IMR-90 (cell line): ENCODE data around the gene TTLL8. TPM values are rescaled to one million over a fixed set of nuclear protein-coding genes. Genes with fewer than 3 reads are reported as not detected.

Experiments
- ATAC-seq: fragments of 200-7000 bp; cut with Tn5 transposase; 2 replicates; pipeline ENCODE4 v1.9.1; 2020; ENCODE audit warnings: low read depth, mild to moderate bottlenecking, moderate library complexity
- BruUV-seq: library from RNA; stranded (reverse); fragments of 400-500 nt; replicated peaks from 2 replicates; lab custom pipeline; 2021; lab: Mats Ljungman, UMichigan
- CTCF ChIA-PET: fragments of 300-600 bp; formaldehyde crosslinking; extraction: SDS; loops from one replicate; lab custom pipeline; 2021; ENCODE audit warnings: antibody characterized with exemption; lab: Yijun Ruan, JAX
- POLR2A ChIA-PET: fragments of 300-600 bp; sonication (Branson Sonifier 250); formaldehyde crosslinking; loops from one replicate; lab custom pipeline; 2022; ENCODE audit warnings: antibody characterized with exemption; ENCODE audit not compliant: unreplicated experiment; lab: Charles Lee
- DNase-seq: peaks from one replicate; pipeline ENCODE4 v3.0.0; 2013
- H2AFZ ChIP-seq: replicated peaks from 2 replicates; pipeline ENCODE3; 2013; ENCODE audit warnings: low read length, mild to moderate bottlenecking; ENCODE audit not compliant: poor library complexity
- H2AK5ac ChIP-seq: 2 replicates; pipeline ENCODE4 v1.6.1; 2013; ENCODE audit warnings: low read depth, low read length, inconsistent platforms
- H2AK9ac ChIP-seq: replicated peaks from 2 replicates; pipeline ENCODE3; 2013; ENCODE audit warnings: mild to moderate bottlenecking, low read depth, low read length, moderate library complexity; ENCODE audit not compliant: poor library complexity
- H2BK120ac ChIP-seq: 2 replicates; pipeline ENCODE4 v1.6.1; 2013; ENCODE audit warnings: low read depth, low read length, inconsistent platforms
- H2BK15ac ChIP-seq: 3 replicates; pipeline ENCODE4 v1.6.1; 2013; ENCODE audit warnings: low read depth, low read length, inconsistent platforms
- H2BK20ac ChIP-seq: 2 replicates; pipeline ENCODE4 v1.6.1; 2013; ENCODE audit warnings: low read depth, mild to moderate bottlenecking, inconsistent platforms, low read length, moderate library complexity
- H2BK5ac ChIP-seq: 2 replicates; pipeline ENCODE4 v1.6.1; 2013; ENCODE audit warnings: mild to moderate bottlenecking, low read depth, low read length, inconsistent platforms; ENCODE audit not compliant: poor library complexity, severe bottlenecking
- H3K14ac ChIP-seq: replicated peaks from 2 replicates; pipeline ENCODE4 v1.6.1; 2013; ENCODE audit warnings: low read depth, low read length, inconsistent platforms
- H3K18ac ChIP-seq: 2 replicates; pipeline ENCODE4 v1.6.1; 2013; ENCODE audit warnings: low read depth, low read length, control low read depth
- H3K23ac ChIP-seq: 2 replicates; pipeline ENCODE4 v1.6.1; 2013; ENCODE audit warnings: low read depth, low read length, inconsistent platforms
- H3K27ac ChIP-seq: 2 replicates; pipeline ENCODE4 v1.5.1; 2013; ENCODE audit warnings: mild to moderate bottlenecking, control low read depth, low read length; ENCODE audit not compliant: insufficient read depth
- H3K27me3 ChIP-seq: 2 replicates; pipeline ENCODE4 v1.6.1; 2013; ENCODE audit warnings: low read length; ENCODE audit not compliant: control insufficient read depth, insufficient read depth
- H3K36me3 ChIP-seq: 2 replicates; pipeline ENCODE4 v1.6.1; 2013; ENCODE audit warnings: low read length, mixed read lengths; ENCODE audit not compliant: control insufficient read depth, insufficient read depth
- H3K4ac ChIP-seq: 2 replicates; pipeline ENCODE4 v1.6.1; 2013; ENCODE audit warnings: low read depth, low read length, inconsistent platforms
- H3K4me1 ChIP-seq: 2 replicates; pipeline ENCODE4 v1.6.1; 2013; ENCODE audit warnings: low read length, mixed read lengths; ENCODE audit not compliant: control insufficient read depth, insufficient read depth
- H3K4me2 ChIP-seq: 2 replicates; pipeline ENCODE4 v1.6.1; 2013; ENCODE audit warnings: low read depth, mild to moderate bottlenecking, control low read depth, low read length, moderate library complexity
- H3K4me3 ChIP-seq: 2 replicates; pipeline ENCODE4 v1.5.1; 2013; ENCODE audit warnings: low read depth, mild to moderate bottlenecking, control low read depth, low read length, moderate library complexity; ENCODE audit not compliant: insufficient read depth
- H3K56ac ChIP-seq: 2 replicates; pipeline ENCODE4 v1.6.1; 2013; ENCODE audit warnings: low read length, inconsistent platforms; ENCODE audit not compliant: insufficient read depth; ENCODE audit errors: extremely low read depth
- H3K79me1 ChIP-seq, 2 experiments: 2 replicates each; pipeline ENCODE4 v1.6.1; 2013; ENCODE audit warnings: low read length in 2 of 2, inconsistent platforms in 1 of 2, low read depth in 1 of 2
- H3K9ac ChIP-seq: 2 replicates; pipeline ENCODE4 v1.6.1; 2013; ENCODE audit warnings: low read depth, low read length, control low read depth
- H3K9me1 ChIP-seq: 2 replicates; pipeline ENCODE4 v1.6.1; 2013; ENCODE audit warnings: low read length, inconsistent platforms; ENCODE audit not compliant: insufficient read depth
- H3K9me3 ChIP-seq: 2 replicates; pipeline ENCODE4 v1.6.1; 2013; ENCODE audit warnings: low read length; ENCODE audit not compliant: control insufficient read depth, insufficient read depth
- H4K20me1 ChIP-seq: 2 replicates; pipeline ENCODE4 v1.6.1; 2013; ENCODE audit warnings: low read length, inconsistent platforms; ENCODE audit not compliant: insufficient read depth
- H4K5ac ChIP-seq: 2 replicates; pipeline ENCODE4 v1.6.1; 2013; ENCODE audit warnings: mild to moderate bottlenecking, low read depth, low read length, control low read depth
- H4K8ac ChIP-seq, 2 experiments: 2 replicates each; pipeline ENCODE4 v1.6.1; 2013; ENCODE audit warnings: low read depth in 2 of 2, low read length in 2 of 2, control low read depth in 1 of 2, inconsistent platforms in 1 of 2
- H4K91ac ChIP-seq: 2 replicates; pipeline ENCODE4 v1.6.1; 2013; ENCODE audit warnings: low read depth, low read length, inconsistent platforms; ENCODE audit not compliant: insufficient read depth
- BHLHE40 ChIP-seq: fragments of 150-350 bp; IDR thresholded peaks from 2 replicates; pipeline ENCODE4 v1.6.1; 2016; ENCODE audit warnings: mild to moderate bottlenecking, low read depth, low read length
- CEBPB ChIP-seq: IDR thresholded peaks from 2 replicates; pipeline ENCODE4 v1.6.1; 2012; ENCODE audit warnings: low read depth, low read length, improper control_type of control experiment
- CTCF ChIP-seq: conservative IDR thresholded peaks from 2 replicates; pipeline ENCODE4 v1.5.1; 2012; ENCODE audit warnings: mild to moderate bottlenecking, low read depth, low read length, improper control_type of control experiment
- MAFK ChIP-seq: IDR thresholded peaks from 2 replicates; pipeline ENCODE4 v1.6.1; 2012; ENCODE audit warnings: low read depth, low read length, improper control_type of control experiment
- MXI1 ChIP-seq: IDR thresholded peaks from 2 replicates; pipeline ENCODE4 v1.6.1; 2012; ENCODE audit warnings: low read depth, mild to moderate bottlenecking, low read length, moderate library complexity, borderline replicate concordance
- POLR2A ChIP-seq: IDR thresholded peaks from 2 replicates; pipeline ENCODE4 v1.6.1; 2012; ENCODE audit warnings: mild to moderate bottlenecking, low read depth, low read length
- RAD21 ChIP-seq: IDR thresholded peaks from 2 replicates; pipeline ENCODE4 v1.6.1; 2012; ENCODE audit warnings: low read length, improper control_type of control experiment
- RFX5 ChIP-seq: IDR thresholded peaks from 2 replicates; pipeline ENCODE4 v1.8.0; 2012; ENCODE audit warnings: low read depth, mild to moderate bottlenecking, low read length, moderate library complexity
- WGBS, 2 experiments: methylation state at CpG; one replicate each; pipeline versions ENCODE4 v1.1.5 to v1.1.7; 2013; ENCODE audit warnings: missing lambda C conversion rate in 2 of 2; ENCODE audit not compliant: insufficient read length in 1 of 2; ENCODE audit errors: extremely low coverage in 2 of 2; 5-methylcytosine and 5-hydroxymethylcytosine counted together
- dilution Hi-C: fragments of 300-500 bp; cut with HindIII; formaldehyde crosslinking; loops from one replicate; pipeline ENCODE4 v1.14.3; 2018; ENCODE audit warnings: low sequenced_read_pairs; ENCODE audit not compliant: unreplicated experiment
- in situ Hi-C: fragments of 300-500 bp; cut with MboI; formaldehyde crosslinking; loops from 3 replicates; pipeline ENCODE4 v1.14.3; 2019; ENCODE audit warnings: low sequenced_read_pairs, inconsistent platforms, mixed read lengths
- intact Hi-C: fragments of 100-400 bp; cut with micrococcal nuclease; formaldehyde crosslinking; loops from 2 replicates; pipeline ENCODE4 v1.10.0; 2022
- polyA plus RNA-seq, 3 experiments: library from polyadenylated mRNA; depleted of rRNA; stranded (reverse); fragments of >200 nt; gene quantifications; 2 replicates each; pipeline ENCODE4 v1.2.3, GENCODE V29; 2012; ENCODE audit warnings: low replicate concordance in 1 of 3
- total RNA-seq: library from RNA; depleted of rRNA; stranded (reverse); fragments of >200 nt; gene quantifications from 2 replicates; pipeline ENCODE4 v1.2.3, GENCODE V29; 2012
- TF ChIP-seq, protein P1 (sequence below): fragments of 150-350 bp; IDR thresholded peaks from 2 replicates; pipeline ENCODE4 v1.6.1; 2017; ENCODE audit warnings: mild to moderate bottlenecking, antibody characterized with exemption, low read length, low read depth

TTLL8 gene
- total and polyA plus RNA-seq, 2 of the 4 experiments (the other 2 are of a cell fraction): not detected

DNA sequence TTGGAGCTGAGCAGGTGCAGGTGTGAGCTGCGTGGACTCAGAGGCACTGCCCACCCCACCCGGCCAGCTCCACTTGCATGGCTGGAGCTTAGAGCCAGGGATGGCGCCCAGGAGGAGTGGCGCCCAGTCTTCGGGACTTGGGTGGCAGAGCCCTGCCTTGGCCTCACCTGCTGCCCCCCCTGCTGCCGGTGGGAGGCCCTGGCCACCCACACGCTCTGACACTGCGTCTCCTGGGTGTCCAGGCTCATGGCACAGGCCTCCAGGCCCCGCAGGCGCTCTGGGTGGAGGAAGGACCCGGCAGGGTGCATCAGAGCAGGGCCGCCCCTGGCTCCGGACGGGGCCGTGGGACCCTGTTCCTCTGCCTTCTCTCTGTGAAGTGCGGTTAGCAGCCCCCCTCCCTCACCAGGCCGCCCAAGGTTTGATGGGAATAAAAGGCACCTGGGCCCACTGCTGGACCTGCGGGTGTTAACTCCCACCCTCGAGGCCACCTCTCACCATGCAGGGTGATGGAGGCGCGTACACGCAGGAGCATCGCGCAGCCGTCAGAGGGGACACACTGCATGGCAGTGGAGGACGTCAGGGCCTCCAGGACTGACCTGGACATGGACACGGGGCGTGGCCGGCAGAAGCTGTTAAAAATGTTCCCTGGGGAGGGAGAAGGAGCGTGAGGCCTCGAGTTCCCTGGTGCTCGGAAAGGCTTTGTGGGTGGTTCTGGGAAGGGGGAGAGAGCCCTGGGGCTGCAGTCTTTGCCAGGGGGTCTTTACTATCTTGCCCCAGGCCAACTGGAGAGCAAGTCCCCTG, 57.3 kb downstream of the TTLL8 start:
- in situ Hi-C loops: no loop called here
- Histone ChIP-seq H3K9ac (no peak overlapping the region), H3K4me3 (no peak overlapping the region), H3K4me1 (peaks cover 2% of the 10 kb centered on the region; the same call in 1 of the 2 replicates), H2BK5ac (no peak overlapping the region), H2BK120ac (no peak overlapping the region), H4K91ac (no peak overlapping the region), H3K9me3 (no peaks in the 10 kb centered on the region), H3K36me3 (no peaks in the 10 kb centered on the region), H3K56ac (no peak overlapping the region), H3K23ac (no peak overlapping the region), H2BK20ac (no peak overlapping the region), H2AFZ (no peak overlapping the region), H4K20me1 (no peaks in the 10 kb centered on the region), H2AK9ac (no peak overlapping the region), H3K27ac (no peak overlapping the region), H3K4me2 (no peak overlapping the region), H4K5ac (no peak overlapping the region), H3K27me3 (peaks cover 20% of the 10 kb centered on the region), H3K18ac (no peak overlapping the region), H3K14ac (no peak overlapping the region), H3K9me1 (peaks cover 4% of the 10 kb centered on the region; the same call in 1 of the 2 replicates), H2BK15ac (no peak overlapping the region), H4K8ac (no peak overlapping the region), H2AK5ac (no peak overlapping the region), H3K79me1 (no peaks in the 10 kb centered on the region), H3K4ac (no peak overlapping the region)
- intact Hi-C loops: no loop called here
- TF ChIP-seq MAFK: no peak
- no peak for TF ChIP-seq CEBPB
- no peak for TF ChIP-seq BHLHE40
- no peak for TF ChIP-seq MXI1
- no peak for TF ChIP-seq RFX5
- no peak for TF ChIP-seq RAD21
- no peak for TF ChIP-seq POLR2A
- TF ChIP-seq CTCF: no peak
- TF ChIP-seq, protein P1, sequence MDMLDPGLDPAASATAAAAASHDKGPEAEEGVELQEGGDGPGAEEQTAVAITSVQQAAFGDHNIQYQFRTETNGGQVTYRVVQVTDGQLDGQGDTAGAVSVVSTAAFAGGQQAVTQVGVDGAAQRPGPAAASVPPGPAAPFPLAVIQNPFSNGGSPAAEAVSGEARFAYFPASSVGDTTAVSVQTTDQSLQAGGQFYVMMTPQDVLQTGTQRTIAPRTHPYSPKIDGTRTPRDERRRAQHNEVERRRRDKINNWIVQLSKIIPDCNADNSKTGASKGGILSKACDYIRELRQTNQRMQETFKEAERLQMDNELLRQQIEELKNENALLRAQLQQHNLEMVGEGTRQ: no peak
- BruUV-seq: no TSS peak
- dilution Hi-C loops: no loop called here
- ChIA-PET CTCF (interaction anchor here (0.8 kb wide), 1 partner anchor 29 kb away, joined by 3 read pairs; no protein-coding TSS in a partner anchor), POLR2A (no interaction called here)
- WGBS, 2 experiments: 91% methylated on average over 17 of the region's 32 CpGs; no CpG with 5 or more reads in 1 of the 2 experiments
- ATAC-seq: no peak
- DNase-seq: no peak
